HG03354 (cell line): ENCODE results near the gene ZNF785.
"Not testable (repeated sequence)": the region's sequence is repeated elsewhere in the genome, so short reads cannot be mapped to it uniquely, and the experiment has no call there.

Source experiments
- ATAC-seq: cut with Tn5 transposase; IDR thresholded peaks from one replicate; pipeline ENCODE4 v1.9.1; 2021; ENCODE audit warnings: mild to moderate bottlenecking; ENCODE audit not compliant: unreplicated experiment, poor library complexity, severe bottlenecking

The ZNF785 gene

DNA sequence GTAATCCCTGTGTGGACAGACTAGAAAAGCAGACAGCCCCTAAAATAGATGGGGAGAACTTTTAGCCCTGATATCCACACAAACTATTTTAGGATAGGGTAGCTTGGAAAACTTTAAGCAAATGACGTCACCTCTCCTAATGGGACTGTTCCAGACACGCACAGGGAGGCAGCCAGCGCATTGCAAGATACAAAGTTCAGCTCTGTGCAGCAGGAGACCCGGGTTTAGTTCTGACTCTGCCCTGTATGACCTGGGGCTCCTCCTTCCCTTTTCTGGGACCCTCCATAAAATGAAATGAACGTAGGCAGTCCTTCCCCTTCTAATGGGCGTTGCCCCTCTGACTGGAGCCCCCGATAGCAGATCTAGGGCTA, 18.4 kb upstream of the ZNF785 start:
- ATAC-seq = no peak

DNA sequence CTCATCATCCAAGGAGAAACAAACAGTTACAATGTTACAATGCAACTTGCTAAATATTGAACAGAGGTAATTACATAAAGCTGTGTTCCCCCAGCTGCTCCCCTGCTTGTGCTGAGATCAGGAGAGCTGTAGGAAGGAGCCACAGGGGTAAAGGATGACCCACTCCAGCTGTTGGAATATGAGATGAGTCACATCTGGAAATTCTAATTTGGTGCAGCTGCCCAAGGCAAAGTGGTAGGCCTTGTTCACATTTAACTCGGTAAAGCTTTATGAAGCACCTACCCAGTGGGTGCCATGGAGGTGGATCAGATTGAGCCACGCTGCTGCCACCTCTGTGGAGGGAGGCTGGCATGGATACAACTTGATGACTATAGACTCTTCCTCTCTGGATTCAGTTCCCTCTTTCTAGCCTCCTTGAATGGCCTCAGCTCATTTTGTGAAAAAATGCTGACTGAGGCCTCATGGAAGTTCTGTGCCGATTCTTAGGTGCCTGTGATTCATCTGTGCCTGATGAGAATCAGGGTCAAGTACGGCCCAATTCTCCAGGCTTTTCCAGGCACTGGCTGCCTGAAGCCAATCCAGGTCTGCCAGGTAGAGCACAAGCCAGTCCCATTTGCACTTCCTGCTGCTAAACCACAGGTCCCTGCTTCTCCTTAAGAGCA, 17.2 kb upstream of the ZNF785 start:
- ATAC-seq = no peak

DNA sequence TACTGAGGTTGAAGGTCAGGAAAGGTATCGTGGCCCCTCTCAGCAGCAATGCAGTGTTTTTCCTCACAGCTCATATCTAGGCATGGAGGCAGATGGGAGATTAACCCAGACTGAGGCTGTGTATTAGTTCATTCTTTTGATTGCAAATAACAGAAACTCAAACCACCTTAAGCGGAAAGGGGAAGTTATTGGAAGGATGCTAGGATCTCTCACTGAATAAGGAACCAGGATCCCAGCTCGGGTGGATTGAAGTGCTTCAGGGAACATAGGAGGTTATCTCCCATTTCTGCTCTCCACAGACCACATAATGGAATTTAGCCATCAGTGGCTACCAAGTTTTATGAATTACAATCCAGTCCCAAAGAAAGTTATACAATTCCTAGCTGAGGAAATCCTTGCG, 16.5 kb upstream of the ZNF785 start:
- no peak for ATAC-seq

DNA sequence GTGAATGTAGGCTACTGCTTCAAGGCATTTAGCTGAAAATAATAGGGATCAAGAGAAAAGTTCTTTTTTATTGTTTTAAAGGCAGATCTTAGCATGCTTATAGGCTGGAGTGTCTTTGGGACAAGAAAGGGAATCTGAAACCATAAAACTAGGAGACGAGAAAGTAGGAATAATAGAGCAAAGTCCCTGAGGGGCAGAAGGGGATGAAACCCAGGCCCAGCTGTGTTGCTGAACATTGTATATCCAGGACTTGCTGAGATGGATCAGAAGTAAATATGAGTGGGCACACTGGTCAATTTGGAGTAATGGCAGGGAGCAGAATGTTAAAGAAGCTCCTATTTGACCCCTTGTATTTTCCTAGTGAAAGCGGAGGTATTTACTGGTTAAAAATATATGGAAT, 15.4 kb upstream of the ZNF785 start:
- ATAC-seq = no peak

DNA sequence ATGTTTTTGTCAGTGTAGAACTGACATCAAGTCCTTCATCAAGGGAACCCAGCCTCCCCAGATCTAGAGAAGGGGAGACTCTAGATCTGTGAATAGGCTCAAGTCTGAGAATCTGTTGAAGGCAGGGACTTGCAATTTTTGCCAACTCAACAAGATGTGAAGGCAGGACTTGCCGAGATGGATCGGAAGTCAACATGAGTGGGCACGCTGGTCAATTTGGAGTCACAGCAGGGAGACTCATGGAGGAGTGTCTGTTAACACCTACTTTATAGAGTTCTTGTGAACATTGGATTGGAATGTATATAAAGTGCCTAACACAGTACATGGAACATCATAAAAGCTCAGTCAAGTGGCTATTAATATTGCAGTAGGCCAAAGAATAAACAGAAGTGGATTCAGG, 14.7 kb upstream of the ZNF785 start:
- no peak for ATAC-seq

DNA sequence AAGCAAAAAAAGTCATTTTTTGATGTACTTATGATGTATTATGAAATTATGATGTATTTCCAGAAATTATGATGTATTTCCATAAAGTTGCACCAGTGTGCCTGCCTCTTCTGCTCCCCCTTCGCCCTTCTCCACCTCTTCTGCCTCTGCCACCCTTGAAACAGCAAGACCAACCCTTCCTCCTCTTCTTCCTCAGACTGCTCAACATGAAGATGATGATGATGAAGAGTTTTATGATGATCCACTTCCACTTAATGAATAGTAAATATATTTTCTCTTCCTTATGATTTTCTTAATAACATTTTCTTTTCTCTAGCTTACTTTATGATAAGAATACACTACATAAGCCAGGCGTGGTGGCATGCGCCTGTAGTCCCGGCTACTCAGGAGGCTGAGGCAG, 7.4 kb upstream of the ZNF785 start:
- no peak for ATAC-seq

DNA sequence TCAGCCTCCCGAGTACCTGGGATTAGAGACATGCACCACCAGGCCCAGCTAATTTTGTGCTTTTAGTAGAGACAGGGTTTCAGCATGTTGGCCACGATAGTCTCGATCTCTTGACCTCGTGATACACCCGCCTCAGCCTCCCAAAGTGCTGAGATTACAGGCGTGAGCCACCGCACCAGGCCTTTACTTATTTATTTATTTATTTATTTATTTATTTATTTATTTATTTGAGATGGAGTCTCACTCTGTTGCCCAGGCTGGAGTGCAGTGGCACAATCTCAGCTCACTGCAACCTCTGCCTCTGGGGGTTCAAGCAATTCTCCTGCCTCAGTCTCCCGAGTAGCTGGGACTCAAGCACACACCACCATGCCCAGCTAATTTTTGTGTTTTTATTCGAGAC, 5.4 kb upstream of the ZNF785 start:
- ATAC-seq = not testable (repeated sequence)

DNA sequence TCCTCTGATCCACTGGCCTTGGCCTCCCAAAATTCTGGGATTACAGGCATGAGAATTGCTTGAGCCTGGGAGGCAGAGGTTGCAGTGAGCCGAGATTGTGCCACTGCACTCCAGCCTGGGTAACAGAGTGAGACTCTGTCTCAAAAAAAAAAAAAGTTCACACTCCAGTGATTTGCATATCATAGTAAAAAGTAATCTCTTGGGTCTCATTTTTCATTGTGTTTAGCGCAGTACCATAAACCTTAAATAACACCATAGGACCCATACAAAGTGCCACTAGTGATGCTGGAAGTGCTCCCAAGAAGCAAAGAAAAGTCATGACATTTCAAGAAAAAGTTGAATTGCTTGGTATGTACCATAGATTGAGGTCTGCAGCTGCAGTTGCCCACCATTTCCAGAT, 4.1 kb upstream of the ZNF785 start:
- not testable (repeated sequence) for ATAC-seq

DNA sequence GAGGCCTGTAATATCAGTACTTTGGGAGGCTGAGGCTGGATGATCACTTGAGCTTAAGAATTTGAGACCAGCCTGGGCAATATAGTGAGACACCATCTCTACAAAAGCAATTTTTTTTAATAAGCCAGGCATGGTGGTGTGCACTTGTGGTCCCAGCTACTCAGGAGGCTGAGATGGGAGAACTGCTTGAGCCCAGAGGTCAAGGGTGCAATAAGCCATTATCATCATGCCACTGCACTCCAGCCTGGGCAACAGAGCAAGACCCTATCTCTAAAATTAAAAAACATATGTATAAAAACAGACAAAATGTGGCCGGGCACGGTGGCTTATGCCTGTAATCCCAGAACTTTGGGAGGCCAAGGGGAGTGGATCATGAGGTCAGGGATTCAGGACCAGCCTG, 3.2 kb upstream of the ZNF785 start:
- ATAC-seq = no peak

DNA sequence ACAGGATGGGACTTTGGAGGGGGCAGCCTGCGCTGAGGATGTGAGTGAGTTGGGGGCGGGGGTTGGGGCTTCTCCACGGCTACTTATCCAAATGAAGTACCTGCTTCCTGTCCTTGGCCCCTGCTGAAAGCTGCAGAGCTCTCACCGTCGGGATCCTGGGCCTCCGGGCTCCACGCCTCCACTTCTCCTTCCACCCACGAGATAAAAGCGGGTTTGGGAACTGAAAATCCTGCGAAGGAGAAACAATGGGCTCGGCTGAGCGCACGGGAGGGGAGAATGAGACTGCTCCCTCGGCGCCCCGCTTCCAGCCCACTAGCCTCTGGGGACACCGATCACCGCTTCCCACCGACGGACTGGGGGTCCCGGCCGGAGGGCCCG, 486 bp downstream of the ZNF785 start:
- ATAC-seq = peak; percentile 31

DNA sequence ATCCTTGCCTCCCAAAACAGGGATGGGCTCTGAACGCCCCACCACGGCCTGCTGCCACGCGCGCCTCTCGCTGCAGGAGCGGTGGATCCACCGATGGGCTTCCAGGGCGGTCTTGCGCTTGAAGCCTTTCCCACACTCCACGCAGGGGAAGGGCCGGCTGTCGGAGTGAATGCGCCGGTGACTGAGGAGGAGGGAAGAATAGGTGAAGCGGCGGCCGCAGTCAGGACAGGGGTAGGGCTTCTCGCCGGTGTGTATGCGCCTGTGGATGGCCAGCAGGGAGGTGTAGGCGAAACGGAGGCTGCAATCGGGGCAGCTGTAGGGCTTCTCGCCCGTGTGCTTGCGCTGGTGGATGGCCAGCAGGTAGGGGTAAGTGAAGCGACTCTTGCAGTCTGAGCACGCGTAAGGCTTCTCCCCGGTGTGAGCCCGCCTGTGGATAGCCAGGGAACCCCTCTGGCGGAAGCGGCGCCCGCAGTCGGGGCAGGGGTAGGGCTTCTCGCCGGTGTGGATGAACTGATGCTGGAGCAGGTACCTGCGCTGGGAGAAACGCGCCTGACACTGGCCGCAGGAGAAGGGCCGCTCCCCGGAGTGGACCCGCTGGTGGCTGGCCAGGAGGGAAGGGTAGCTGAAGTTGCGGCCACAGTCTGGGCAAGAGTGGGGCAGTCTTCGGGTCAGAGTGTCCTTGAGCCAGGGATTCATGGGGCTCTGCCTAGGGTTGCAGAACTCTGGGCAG, 2.7 kb downstream of the ZNF785 start:
- ATAC-seq = no peak

DNA sequence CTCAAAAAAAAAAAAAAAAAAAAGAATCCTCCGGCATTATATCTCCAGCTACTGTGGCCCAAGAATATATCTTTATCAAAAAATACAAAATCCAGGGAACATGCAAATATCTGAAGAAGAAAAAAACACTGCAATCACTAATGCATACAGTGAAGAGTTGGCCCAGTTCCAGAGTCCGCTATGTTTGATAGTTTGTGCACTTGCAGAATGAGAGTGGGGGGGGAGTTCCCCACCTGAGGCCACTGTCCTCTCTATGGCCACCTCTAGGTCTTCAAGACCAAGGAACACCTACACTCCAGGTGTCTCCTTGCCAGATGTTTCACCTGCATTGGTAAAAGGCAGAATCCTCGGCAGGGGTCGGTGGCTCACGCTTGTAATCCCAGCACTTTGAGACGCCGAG, 4.0 kb downstream of the ZNF785 start:
- no peak for ATAC-seq

DNA sequence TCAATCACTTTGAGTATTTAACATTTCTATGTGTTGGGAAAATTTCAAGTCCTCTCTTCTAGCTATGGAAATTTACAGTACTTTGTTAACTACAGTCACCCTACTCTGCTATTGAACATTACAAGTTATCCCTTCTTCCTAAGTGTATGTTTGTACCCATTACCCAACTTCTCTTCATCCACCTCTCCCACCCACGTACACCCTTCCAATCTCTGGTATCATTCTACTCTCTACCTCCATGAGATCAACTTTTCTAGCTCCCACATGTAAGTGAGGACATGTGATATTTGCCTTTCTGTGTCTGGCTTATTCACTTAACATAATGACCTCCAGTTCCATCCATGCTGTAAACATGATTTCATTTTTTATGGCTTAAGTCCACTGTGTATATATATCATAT, 10.8 kb downstream of the ZNF785 start:
- ATAC-seq = no peak

DNA sequence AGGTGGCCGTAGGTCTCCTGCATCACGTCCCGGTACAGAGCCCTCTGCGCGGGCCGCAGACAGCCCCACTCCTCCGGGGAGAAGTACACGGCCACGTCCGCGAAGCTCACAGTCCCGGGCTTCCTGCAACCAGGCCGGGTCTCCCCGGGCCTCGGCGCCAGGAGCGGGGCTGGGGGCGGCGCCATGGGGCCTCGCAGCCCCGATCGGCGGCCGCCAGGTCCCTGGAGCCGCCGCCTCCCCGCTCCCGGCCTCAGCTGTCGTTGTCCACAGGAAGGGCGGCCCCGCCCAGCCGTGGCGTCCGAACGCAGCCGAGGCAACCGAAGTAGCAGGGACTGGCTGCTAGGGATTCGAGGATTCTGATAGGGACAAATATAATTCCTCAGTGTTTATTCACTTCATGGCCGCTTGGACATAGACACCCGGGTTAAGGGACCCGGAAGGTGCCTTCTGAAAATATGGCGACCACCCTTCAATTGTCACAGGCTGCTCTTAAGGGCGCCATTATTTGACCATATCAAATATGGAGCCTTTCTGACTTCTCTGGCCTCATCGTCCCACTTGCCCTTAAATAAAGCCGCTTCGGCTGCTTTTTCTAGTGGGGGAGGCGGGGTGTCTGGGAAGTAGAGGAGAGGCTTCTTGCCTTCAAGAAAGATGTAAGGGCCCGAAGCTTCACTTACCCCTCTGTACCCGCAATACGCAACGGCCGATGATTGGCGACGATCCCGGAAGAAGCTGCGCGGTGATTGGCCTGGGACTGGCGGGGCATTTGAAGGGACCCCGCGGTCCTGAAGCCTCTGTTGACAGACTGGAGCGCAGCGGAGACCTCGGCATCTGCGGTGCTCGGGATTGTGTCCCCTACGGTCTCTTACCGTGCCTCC, 13.8 kb downstream of the ZNF785 start, which contains the start of gene ZNF688:
ZNF688 (minus strand) TSS at position 270 of the 878 bp plus-strand sequence; CDS start at position 185, 85 bp downstream.
- peak; percentile 73 for ATAC-seq

DNA sequence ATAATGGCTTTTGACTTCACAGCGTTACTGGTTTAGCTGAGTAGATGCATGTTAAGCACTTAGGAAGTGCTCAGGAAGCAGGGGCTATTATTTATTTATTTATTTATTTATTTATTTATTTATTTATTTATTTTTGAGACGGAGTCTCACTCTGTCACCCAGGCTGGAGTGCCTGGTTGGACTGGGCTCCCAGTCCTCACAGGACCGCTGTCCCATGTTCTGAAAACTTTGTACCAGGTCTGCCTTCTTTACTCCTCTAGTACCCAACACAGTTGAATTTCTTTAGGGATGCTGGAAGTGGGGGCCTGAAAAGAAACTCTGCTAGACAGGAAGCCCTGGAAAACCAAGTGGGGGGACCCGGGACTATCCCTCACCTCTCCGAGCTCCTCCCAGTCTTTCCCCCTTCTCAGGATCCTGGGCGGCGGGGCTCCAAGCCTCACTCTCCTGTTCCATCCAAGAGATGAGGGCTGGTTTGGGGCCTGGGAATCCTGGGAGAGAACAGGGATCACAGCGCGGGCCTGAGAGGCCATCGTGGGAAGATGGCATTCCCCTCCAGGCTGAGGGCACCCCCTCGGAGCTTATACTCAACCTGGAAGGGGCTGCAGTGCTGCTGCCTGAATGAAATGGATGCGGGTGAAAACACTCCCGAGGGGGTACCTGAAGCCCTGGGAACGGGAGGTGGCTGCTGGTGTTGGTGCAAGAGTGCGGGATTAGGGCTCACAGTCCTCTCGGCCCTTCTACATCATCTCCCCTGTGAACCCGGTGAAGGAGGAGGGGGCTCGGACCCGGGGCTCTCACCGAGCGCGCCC, 14.7 kb downstream of the ZNF785 start:
- no peak for ATAC-seq

DNA sequence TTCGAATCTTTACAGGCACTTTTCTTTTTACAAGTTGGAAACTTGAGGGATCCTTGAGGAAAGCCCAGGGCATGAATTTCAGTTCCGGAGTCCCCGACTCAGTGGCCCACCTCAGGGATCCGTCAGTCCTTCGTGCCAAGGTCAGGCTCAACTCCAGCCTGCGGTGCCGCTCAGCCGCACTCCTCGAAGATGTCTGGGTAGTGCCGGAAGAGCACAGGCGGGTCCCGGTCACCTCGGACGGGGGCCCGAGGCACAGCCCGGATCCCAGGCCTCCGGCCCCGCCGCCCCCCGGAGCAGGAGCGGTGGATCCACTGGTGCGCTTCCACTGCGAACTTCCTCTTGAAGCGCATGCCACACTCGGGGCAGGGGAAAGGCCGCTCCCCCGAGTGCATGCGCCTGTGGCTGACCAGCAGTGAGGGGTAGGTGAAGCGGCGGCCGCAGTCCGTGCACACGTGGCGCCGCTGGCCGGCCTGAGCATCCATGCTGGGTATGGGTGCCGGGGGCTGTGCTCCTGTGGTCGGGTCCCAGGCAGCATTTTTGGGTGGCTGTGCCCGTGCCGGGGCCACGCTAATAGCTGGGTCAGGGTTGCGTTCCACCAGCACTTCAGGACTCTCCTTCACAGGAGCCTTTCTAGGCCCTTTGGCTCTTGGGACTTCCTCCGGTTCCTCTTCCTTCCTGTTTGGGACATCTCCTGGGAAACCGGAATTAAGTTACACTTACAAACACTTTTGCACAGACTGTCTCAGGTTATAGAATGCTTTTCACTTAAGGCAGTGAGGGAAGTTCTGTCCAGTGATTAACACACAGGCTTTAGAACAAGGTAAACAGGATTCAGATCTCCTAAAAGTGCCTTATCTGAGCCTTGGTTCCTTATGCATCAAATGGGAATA, 15.5 kb downstream of the ZNF785 start:
- no peak for ATAC-seq

DNA sequence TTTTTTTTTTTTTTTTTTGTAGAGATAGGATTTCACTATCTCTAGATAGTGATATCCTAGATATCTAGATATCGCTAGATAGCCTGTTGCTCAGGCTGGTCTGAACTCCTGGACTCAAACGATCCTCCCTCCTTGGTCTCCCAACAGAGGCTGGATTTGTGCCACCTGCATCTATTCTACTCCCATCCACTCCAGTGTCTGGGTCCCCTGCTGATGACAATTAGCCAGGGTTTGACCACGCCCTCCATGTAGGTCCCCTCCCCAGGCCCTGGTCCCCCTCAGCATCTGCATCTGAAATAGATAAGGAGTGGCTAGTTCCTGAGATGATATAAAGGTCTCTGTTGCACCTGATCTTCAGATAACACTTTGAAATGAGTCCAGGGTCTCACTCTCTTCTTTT, 16.2 kb downstream of the ZNF785 start:
- ATAC-seq = no peak

DNA sequence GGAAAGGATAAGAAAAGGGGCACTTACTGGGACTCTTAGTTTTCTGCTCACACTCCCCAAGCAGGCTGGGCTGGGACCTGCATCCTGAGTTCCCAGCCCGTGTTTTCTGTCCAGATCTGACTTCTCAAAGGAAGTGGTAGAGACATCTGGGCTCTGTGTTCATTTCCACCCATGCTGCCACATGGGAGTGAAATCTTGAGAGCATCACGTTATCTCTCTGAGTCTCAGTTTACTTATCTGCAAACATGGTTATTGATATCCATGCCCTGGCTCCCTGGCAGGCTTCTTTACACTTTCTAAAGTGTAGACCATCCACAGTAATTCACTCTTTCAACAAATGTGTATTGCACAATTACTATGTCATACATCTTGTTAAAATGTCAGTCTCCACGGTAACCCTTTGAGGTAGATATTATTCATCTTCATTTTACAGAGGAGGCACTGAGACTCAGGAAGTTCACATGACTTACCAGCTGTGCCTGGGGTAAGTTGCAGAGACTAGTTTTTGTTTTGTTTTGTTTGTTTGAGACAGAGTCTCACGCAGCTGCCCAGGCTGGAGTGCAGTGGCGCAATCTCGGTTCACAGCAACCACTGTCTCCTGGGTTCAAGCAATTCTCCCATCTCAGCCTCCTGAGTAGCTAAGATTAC, 17.4 kb downstream of the ZNF785 start:
- peak; percentile 50 for ATAC-seq
